H1 (cell line): ENCODE data around the gene MITF. TPM values are rescaled to one million over a fixed set of nuclear protein-coding genes. Genes with fewer than 3 reads are reported as not detected.

ENCODE experiments used
- CTCF ChIA-PET: fragments of 300-600 bp; sonication (Branson Sonifier 250); formaldehyde crosslinking; loops from one replicate; lab custom pipeline; 2021; ENCODE audit not compliant: partially characterized antibody; lab: Charles Lee
- POLR2A ChIA-PET: fragments of 300-600 bp; sonication (Branson Sonifier 250); formaldehyde crosslinking; loops from one replicate; lab custom pipeline; 2021; ENCODE audit warnings: inconsistent platforms; ENCODE audit not compliant: partially characterized antibody; lab: Charles Lee
- DNase-seq, 2 experiments: peaks; one replicate each; pipeline versions ENCODE4 v3.0.0 to v3.0.0-alpha.2; 2010 to 2022; ENCODE audit warnings: low spot score in 2 of 2, low read depth in 1 of 2, mixed read lengths in 1 of 2
- FAIRE-seq: peaks from 2 replicates; lab custom pipeline; 2011; peaks lifted over from hg19 to GRCh38; lab: Jason Lieb, UNC
- H2AFZ ChIP-seq: 2 replicates; pipeline ENCODE4 v1.8.1; 2012; ENCODE audit warnings: low read length, inconsistent platforms
- H2AK5ac ChIP-seq: 2 replicates; pipeline ENCODE4 v1.6.1; 2013; ENCODE audit warnings: low read depth, low read length
- H2BK120ac ChIP-seq: replicated peaks from 2 replicates; pipeline ENCODE3; 2013; ENCODE audit warnings: low read depth, low read length, inconsistent platforms
- H2BK12ac ChIP-seq: 2 replicates; pipeline ENCODE4 v1.6.1; 2013; ENCODE audit warnings: low read depth, low read length
- H2BK15ac ChIP-seq: 2 replicates; pipeline ENCODE4 v1.6.1; 2013; ENCODE audit warnings: low read length
- H2BK20ac ChIP-seq: 2 replicates; pipeline ENCODE4 v1.6.1; 2013; ENCODE audit warnings: low read length
- H2BK5ac ChIP-seq: 2 replicates; pipeline ENCODE4 v1.6.1; 2013; ENCODE audit warnings: low read depth, low read length
- H3K14ac ChIP-seq: 2 replicates; pipeline ENCODE4 v1.6.1; 2013; ENCODE audit warnings: inconsistent platforms; ENCODE audit not compliant: insufficient read length
- H3K18ac ChIP-seq: 2 replicates; pipeline ENCODE4 v1.6.1; 2013; ENCODE audit warnings: low read length; ENCODE audit errors: extremely low read depth
- H3K23ac ChIP-seq: 2 replicates; pipeline ENCODE4 v1.6.1; 2013; ENCODE audit warnings: inconsistent platforms; ENCODE audit not compliant: insufficient read length
- H3K23me2 ChIP-seq: 2 replicates; pipeline ENCODE4 v1.6.1; 2013; ENCODE audit warnings: low read depth, low read length
- H3K27ac ChIP-seq: 2 replicates; pipeline ENCODE4 v1.6.1; 2011; ENCODE audit warnings: low read depth, low read length, inconsistent platforms
- H3K27me3 ChIP-seq, 4 experiments: replicated peaks in 1 of 4; 1 replicate in 1 of 4; 2 replicates in 3 of 4; pipeline versions ENCODE4 v1.6.1 to v1.8.1; 2011 to 2013; ENCODE audit warnings: low read length in 3 of 4, mild to moderate bottlenecking in 3 of 4, inconsistent platforms in 2 of 4, mixed read lengths in 2 of 4, moderate library complexity in 1 of 4; ENCODE audit not compliant: control insufficient read depth in 3 of 4, insufficient read depth in 3 of 4; ENCODE audit errors: extremely low read depth in 1 of 4
- H3K36me3 ChIP-seq, 4 experiments: 2 replicates each; pipeline versions ENCODE4 v1.6.1 to v1.8.1; 2011 to 2013; ENCODE audit warnings: mild to moderate bottlenecking in 4 of 4, low read length in 3 of 4, moderate library complexity in 2 of 4, control low read depth in 1 of 4, inconsistent platforms in 1 of 4; ENCODE audit not compliant: insufficient read depth in 4 of 4, control insufficient read depth in 2 of 4
- H3K4ac ChIP-seq: replicated peaks from 2 replicates; pipeline ENCODE3; 2013; ENCODE audit warnings: low read length, low read depth, mixed read lengths, inconsistent platforms; ENCODE audit not compliant: insufficient read length
- H3K4me1 ChIP-seq, 4 experiments: replicated peaks in 1 of 4; 1 replicate in 1 of 4; 2 replicates in 3 of 4; pipeline versions ENCODE4 v1.6.1 to v1.8.1; 2011 to 2013; ENCODE audit warnings: low read length in 3 of 4, inconsistent platforms in 2 of 4, mixed read lengths in 1 of 4; ENCODE audit not compliant: insufficient read depth in 4 of 4, control insufficient read depth in 3 of 4
- H3K4me2 ChIP-seq, 2 experiments: 2 replicates each; pipeline versions ENCODE4 v1.6.1 to v1.8.1; 2011 to 2013; ENCODE audit warnings: low read depth in 2 of 2, low read length in 2 of 2, control low read depth in 1 of 2, inconsistent platforms in 1 of 2, mild to moderate bottlenecking in 1 of 2; ENCODE audit not compliant: insufficient read depth in 1 of 2
- H3K4me3 ChIP-seq, 4 experiments: fragments of 200-600, 300-600 bp in 1 of 4; sonication (generic), shearing (Covaris generic), sonication (Bioruptor Twin) in 1 of 4; 2 replicates each; pipeline versions ENCODE4 v1.5.1 to v1.8.1; 2011 to 2016; ENCODE audit warnings: low read length in 4 of 4, low read depth in 3 of 4, control low read depth in 2 of 4, inconsistent platforms in 2 of 4, mild to moderate bottlenecking in 2 of 4, mixed read lengths in 1 of 4, moderate library complexity in 1 of 4; ENCODE audit not compliant: insufficient read depth in 2 of 4; ENCODE audit errors: extremely low read depth in 1 of 4
- H3K56ac ChIP-seq: replicated peaks from 2 replicates; pipeline ENCODE3; 2013; ENCODE audit warnings: low read depth, mild to moderate bottlenecking, mixed read lengths, low read length, inconsistent platforms; ENCODE audit not compliant: insufficient read length
- H3K79me1 ChIP-seq: 2 replicates; pipeline ENCODE4 v1.6.1; 2013; ENCODE audit warnings: low read depth, low read length, control low read depth
- H3K79me2 ChIP-seq, 2 experiments: 2 replicates each; pipeline versions ENCODE4 v1.6.1 to v1.8.1; 2012 to 2013; ENCODE audit warnings: low read length in 2 of 2, mild to moderate bottlenecking in 2 of 2, inconsistent platforms in 1 of 2; ENCODE audit not compliant: insufficient read depth in 2 of 2, control insufficient read depth in 1 of 2
- H3K9ac ChIP-seq, 4 experiments: replicated peaks in 1 of 4; 1 replicate in 1 of 4; 2 replicates in 3 of 4; pipeline versions ENCODE4 v1.6.1 to v1.8.1; 2011 to 2013; ENCODE audit warnings: low read depth in 3 of 4, low read length in 3 of 4, control low read depth in 2 of 4, mild to moderate bottlenecking in 2 of 4, moderate library complexity in 2 of 4, inconsistent platforms in 1 of 4; ENCODE audit errors: extremely low read depth in 1 of 4
- H3K9me3 ChIP-seq, 2 experiments: 2 replicates each; pipeline versions ENCODE4 v1.6.1 to v1.8.1; 2012 to 2013; ENCODE audit warnings: mild to moderate bottlenecking in 2 of 2, moderate library complexity in 2 of 2, control low read depth in 1 of 2, inconsistent platforms in 1 of 2, low read depth in 1 of 2, low read length in 1 of 2, mixed read lengths in 1 of 2; ENCODE audit not compliant: insufficient read depth in 2 of 2
- H4K20me1 ChIP-seq, 2 experiments: replicated peaks in 1 of 2; 2 replicates each; pipeline versions ENCODE3 to v1.8.1; 2011 to 2013; ENCODE audit warnings: inconsistent platforms in 2 of 2, low read length in 2 of 2, mild to moderate bottlenecking in 1 of 2; ENCODE audit not compliant: insufficient read depth in 2 of 2, control insufficient read depth in 1 of 2
- H4K5ac ChIP-seq: 2 replicates; pipeline ENCODE4 v1.6.1; 2013; ENCODE audit warnings: low read length, low read depth, mixed read lengths, inconsistent platforms; ENCODE audit not compliant: insufficient read length
- H4K8ac ChIP-seq: 2 replicates; pipeline ENCODE4 v1.8.0; 2013; ENCODE audit warnings: mild to moderate bottlenecking, moderate library complexity, low read length, inconsistent platforms; ENCODE audit not compliant: insufficient read depth; ENCODE audit errors: extremely low read depth
- H4K91ac ChIP-seq: replicated peaks from 2 replicates; pipeline ENCODE3; 2013; ENCODE audit warnings: low read length, mixed read lengths, inconsistent platforms; ENCODE audit not compliant: insufficient read length
- ASH2L ChIP-seq: fragments of 200-600, 300-600 bp; sonication (generic); IDR thresholded peaks from one replicate; pipeline ENCODE4 v1.7.1; 2017; ENCODE audit warnings: low read length
- ATF2 ChIP-seq: IDR thresholded peaks from 2 replicates; pipeline ENCODE4 v1.6.1; 2012; ENCODE audit warnings: low read length, inconsistent platforms
- BCL11A ChIP-seq, 2 experiments: IDR thresholded peaks; one replicate each; pipeline ENCODE4 v1.6.1; 2011; ENCODE audit warnings: low read depth in 2 of 2, low read length in 2 of 2, mild to moderate bottlenecking in 2 of 2
- CBX5 ChIP-seq: fragments of 300-800, 300-1000 bp; sonication (generic); IDR thresholded peaks from 2 replicates; pipeline ENCODE4 v1.7.1; 2016; ENCODE audit warnings: antibody characterized with exemption, low read length, low read depth
- CHD2 ChIP-seq: IDR thresholded peaks from 2 replicates; pipeline ENCODE4 v1.6.1; 2012; ENCODE audit warnings: low read length, improper control_type of control experiment
- FOSL1 ChIP-seq: IDR thresholded peaks from 2 replicates; pipeline ENCODE4 v1.6.1; 2011; ENCODE audit warnings: mild to moderate bottlenecking, low read depth, low read length, moderate library complexity; ENCODE audit not compliant: insufficient read depth
- KDM5A ChIP-seq: fragments of 200-600 bp; IDR thresholded peaks from 2 replicates; pipeline ENCODE4 v1.7.1; 2012; ENCODE audit warnings: mild to moderate bottlenecking, low read length, inconsistent platforms, mixed read lengths
- RAD21 ChIP-seq, 2 experiments: IDR thresholded peaks in 1 of 2; conservative IDR thresholded peaks in 1 of 2; 2 replicates each; pipeline ENCODE4 v1.6.1; 2011; ENCODE audit warnings: low read depth in 2 of 2, low read length in 2 of 2, improper control_type of control experiment in 1 of 2, inconsistent platforms in 1 of 2, mild to moderate bottlenecking in 1 of 2, moderate library complexity in 1 of 2
- SIX5 ChIP-seq: IDR thresholded peaks from 2 replicates; pipeline ENCODE4 v1.6.1; 2011; ENCODE audit warnings: mild to moderate bottlenecking, low read depth, low read length
- SRF ChIP-seq: IDR thresholded peaks from 2 replicates; pipeline ENCODE4 v1.6.1; 2011; ENCODE audit warnings: mild to moderate bottlenecking, low read depth, low read length, moderate library complexity
- TAF1 ChIP-seq: IDR thresholded peaks from 2 replicates; pipeline ENCODE4 v1.6.1; 2011; ENCODE audit warnings: mild to moderate bottlenecking, low read depth, low read length
- WGBS, 2 experiments: shearing (Covaris generic) in 1 of 2; methylation state at CpG; one replicate each; pipeline versions ENCODE4 v1.1.6 to v1.1.7; 2013 to 2015; ENCODE audit warnings: low lambda C conversion rate in 2 of 2, mixed read lengths in 2 of 2, inconsistent platforms in 1 of 2, low coverage in 1 of 2, missing lambda C conversion rate in 1 of 2; ENCODE audit not compliant: insufficient replicate concordance in 2 of 2, insufficient coverage in 1 of 2, insufficient read length in 1 of 2; ENCODE audit errors: extremely low coverage in 1 of 2, missing lambda C conversion rate in 1 of 2; 5-methylcytosine and 5-hydroxymethylcytosine counted together
- polyA plus RNA-seq, 7 experiments: library from polyadenylated mRNA; depleted of rRNA in 3 of 7; stranded (reverse) in 5 of 7; unstranded in 2 of 7; fragments of >200 nt in 5 of 7; fragments of 200-250 nt in 2 of 7; gene quantifications; 1 replicate in 5 of 7; 2 replicates in 1 of 7; 4 replicates in 1 of 7; pipeline versions ENCODE4 v1.2.1 to v1.2.3, GENCODE V29; 2011 to 2013; ENCODE audit warnings: missing spikeins in 2 of 7, mixed read lengths in 2 of 7
- total RNA-seq: library from RNA; stranded (reverse); fragmentation: NEBNext Ultra II Directional; extraction: Animal tissue kit (Norgen Biotek cat#: 25700); gene quantifications from 2 replicates; pipeline ENCODE4 v1.2.1, GENCODE V29; 2021
- TF ChIP-seq, protein P1 (sequence below): IDR thresholded peaks from 2 replicates; pipeline ENCODE4 v1.6.1; 2012; ENCODE audit warnings: inconsistent platforms

Gene MITF
- total and polyA plus RNA-seq, 2 of the 8 experiments (the other 6 are each of a cell fraction or from before 2014, with no cell fraction given), result 0.53 to 1.4 TPM

DNA sequence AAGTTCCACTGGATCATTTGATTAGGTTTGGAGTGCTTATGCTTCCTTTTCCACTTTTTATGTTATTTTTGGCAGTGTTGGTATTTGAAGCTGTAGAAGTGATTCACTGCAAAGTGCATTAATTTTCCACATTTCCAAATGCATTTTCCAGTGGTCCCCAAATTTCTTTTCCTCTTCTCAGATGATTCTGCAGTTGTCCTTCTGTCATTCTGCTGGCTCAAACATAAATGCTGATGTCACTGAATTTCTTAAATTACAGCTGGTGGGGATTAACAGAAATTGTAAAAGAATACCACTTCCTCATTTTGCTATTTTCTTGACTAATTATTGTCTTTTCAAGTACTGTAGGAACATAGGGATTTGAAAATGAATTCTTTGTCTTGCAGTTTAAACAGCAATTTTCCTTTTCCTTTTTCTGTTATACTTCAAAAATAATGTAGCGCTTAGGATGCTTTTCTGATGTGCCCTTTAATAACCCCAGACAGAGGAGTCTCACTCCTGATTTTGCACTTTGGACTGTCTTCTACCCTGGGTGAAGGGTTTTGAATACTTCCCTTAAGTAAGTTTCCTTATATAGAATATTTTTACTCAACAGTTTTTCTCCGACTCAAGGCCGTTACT, 25.0 kb downstream of the MITF start:
- H3K27me3 ChIP-seq, result no peaks in the 10 kb centered on the region
- CTCF ChIA-PET, result interaction anchor here (0.7 kb wide), 1 partner anchor 135 kb away, joined by 3 read pairs; no protein-coding TSS in a partner anchor
- no peaks in the 10 kb centered on the region for H3K79me2 ChIP-seq
- no peak overlapping the region for H2AFZ ChIP-seq
- H3K4me2 ChIP-seq, result no peak overlapping the region
- H3K56ac ChIP-seq, result no peak overlapping the region
- H2BK12ac ChIP-seq, result no peak overlapping the region
- DNase-seq (no peak), FAIRE-seq (no peak)
- no peak overlapping the region for H3K4ac ChIP-seq
- H3K23me2 ChIP-seq, result no peaks in the 10 kb centered on the region
- H2BK5ac ChIP-seq, result no peak overlapping the region
- WGBS, 2 experiments, result 95% methylated on average over 3 of the region's 3 CpGs; no CpG with 5 or more reads in 1 of the 2 experiments
- H4K8ac ChIP-seq, result no peak overlapping the region
- no peaks in the 10 kb centered on the region for H3K79me1 ChIP-seq
- no peak overlapping the region for H2AK5ac ChIP-seq
- no peak overlapping the region for H2BK20ac ChIP-seq
- no peak overlapping the region for H3K9ac ChIP-seq
- no peak overlapping the region for H3K14ac ChIP-seq
- H2BK120ac ChIP-seq, result no peak overlapping the region
- H4K91ac ChIP-seq, result no peak overlapping the region
- POLR2A ChIA-PET, result no interaction called here
- H3K36me3 ChIP-seq, result no peaks in the 10 kb centered on the region
- H3K23ac ChIP-seq, result no peak overlapping the region
- no peak overlapping the region for H2BK15ac ChIP-seq
- H3K9me3 ChIP-seq, result no peaks in the 10 kb centered on the region
- no peak overlapping the region for H3K27ac ChIP-seq
- no peaks in the 10 kb centered on the region for H3K4me1 ChIP-seq
- no peak overlapping the region for H3K18ac ChIP-seq
- H4K5ac ChIP-seq, result no peak overlapping the region
- no peak overlapping the region for H3K4me3 ChIP-seq
- H4K20me1 ChIP-seq, result no peaks in the 10 kb centered on the region
- no peak for TF ChIP-seq KDM5A
- TF ChIP-seq SRF, result no peak
- TF ChIP-seq ASH2L, result no peak
- no peak for TF ChIP-seq CHD2
- TF ChIP-seq BCL11A (IDR thresholded peaks at IDR 0.05; ENCODE audit: low read depth in 2 of 2, low read length in 2 of 2), result no peak
- TF ChIP-seq, protein P1, sequence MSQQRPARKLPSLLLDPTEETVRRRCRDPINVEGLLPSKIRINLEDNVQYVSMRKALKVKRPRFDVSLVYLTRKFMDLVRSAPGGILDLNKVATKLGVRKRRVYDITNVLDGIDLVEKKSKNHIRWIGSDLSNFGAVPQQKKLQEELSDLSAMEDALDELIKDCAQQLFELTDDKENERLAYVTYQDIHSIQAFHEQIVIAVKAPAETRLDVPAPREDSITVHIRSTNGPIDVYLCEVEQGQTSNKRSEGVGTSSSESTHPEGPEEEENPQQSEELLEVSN, result no peak
- no peak for TF ChIP-seq TAF1
- no peak for TF ChIP-seq ATF2
- no peak for TF ChIP-seq SIX5
- TF ChIP-seq RAD21 (IDR thresholded peaks at IDR 0.05 in 1 of 2, conservative IDR thresholded peaks at IDR 0.05 in 1 of 2; ENCODE audit: low read depth in 2 of 2, low read length in 2 of 2), result no peak
- no peak for TF ChIP-seq CBX5
- TF ChIP-seq FOSL1, result no peak
